Stimulated activated CD4-positive, alpha-beta T cell treated with anti-CD3 and anti-CD28 coated beads, Interleukin-15, amount 100 ng/mL, for 1 hour (primary cell): Measurements from ENCODE around the gene PIP5K1A.
"Not testable (repeated sequence)": the region's sequence is repeated elsewhere in the genome, so short reads cannot be mapped to it uniquely, and the experiment has no call there.

ENCODE experiments used
- DNase-seq, 2 donors: peaks; one replicate each; pipeline ENCODE4 v3.0.0-alpha.2; 2020; ENCODE audit warnings: low read depth in 1 of 2, low spot score in 1 of 2

The PIP5K1A gene

DNA sequence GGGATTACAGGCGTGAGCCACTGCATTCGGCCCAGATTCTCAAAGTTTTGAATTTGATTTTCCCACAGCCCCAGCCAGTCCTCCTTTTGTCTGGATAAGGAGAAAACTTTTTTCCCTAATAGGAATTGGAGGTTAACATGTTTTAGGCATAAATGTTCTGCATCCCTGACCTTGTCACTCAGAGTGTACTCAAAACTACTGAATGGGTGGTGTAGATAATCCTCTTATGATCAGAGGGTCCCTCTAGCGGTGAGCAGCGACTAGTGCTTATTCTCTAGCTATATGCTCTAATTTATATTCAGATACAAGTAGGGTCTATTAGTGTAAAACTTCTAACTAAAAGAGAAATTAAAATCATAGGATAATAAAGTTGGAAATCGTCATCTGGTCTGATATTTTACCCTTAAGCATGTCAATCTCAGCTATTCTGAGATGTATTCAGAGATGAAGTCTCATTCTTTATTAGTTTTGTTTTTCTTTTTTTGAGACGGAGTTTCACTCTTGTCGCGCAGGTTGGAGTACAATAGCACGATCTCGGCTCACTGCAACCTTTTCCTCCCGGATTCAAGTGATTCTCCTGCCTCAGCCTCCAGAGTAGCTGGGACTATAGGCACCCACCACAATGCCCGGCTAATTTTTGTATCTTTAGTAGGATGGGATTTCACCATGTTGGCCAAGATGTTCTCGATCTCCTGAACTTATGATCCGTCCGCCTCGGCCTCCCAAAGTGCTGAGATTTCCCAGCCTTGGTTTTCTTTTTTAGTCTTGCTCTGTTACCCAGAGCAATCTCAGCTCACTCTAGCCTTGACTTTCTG lies 53.5 kb downstream of the PIP5K1A start:
- DNase-seq = peak in 1 of 2 donors; percentile 8

DNA sequence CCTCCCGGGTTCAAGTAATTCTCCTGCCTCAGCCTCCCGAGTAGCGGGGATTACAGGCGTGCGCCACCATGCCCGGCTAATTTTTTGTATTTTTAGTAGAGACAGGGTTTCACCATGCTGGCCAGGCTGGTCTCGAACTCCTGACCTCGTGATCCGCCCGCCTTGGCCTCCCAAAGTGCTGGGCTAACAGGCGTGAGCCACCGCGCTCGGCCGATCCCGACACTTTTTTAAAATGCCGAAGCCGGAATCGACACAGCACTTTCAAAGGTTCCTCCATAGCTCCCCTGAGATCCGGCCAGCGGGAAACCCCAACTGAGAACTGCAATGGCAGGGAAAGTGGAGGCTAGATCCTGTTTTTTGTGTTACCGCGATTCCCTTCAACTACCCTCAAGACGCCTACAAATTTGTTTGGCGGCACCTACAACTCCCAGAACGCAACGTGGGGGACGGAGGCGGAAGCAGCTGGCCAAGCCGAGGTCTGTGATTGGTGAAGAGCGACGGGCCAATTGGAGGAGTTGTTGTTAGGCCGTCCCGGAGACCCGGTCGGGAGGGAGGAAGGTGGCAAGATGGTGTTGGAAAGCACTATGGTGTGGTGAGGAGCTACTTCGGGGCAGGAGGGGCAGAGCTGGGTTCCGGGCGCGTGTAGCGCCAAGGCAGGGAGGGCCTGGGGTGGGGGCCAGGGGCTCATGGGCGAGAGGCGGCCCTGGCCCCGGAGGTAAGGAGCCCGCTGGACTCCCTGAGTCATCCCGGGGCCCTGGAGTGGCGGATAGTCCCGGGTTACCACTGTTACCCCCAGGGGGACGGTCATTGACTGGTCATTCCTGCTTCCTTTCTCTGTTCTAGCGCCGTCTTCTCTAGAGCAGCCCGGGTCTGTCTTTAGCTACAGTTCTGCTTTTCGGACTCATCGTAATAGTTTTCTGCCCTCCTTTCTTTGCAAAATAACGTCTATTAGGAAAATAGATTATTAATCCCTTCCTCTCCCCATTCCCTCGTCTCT lies 56.2 kb downstream of the PIP5K1A start, which contains the start of gene PSMD4:
Gene PSMD4, plus strand, starts transcription at position 518 of the 997 bp plus-strand sequence. Its CDS starts 49 bp downstream, at position 567.
- DNase-seq = peak; percentile 81 to 82

GRCh38 chr1:151255381-151255780 lies 57.0 kb downstream of the PIP5K1A start:
- DNase-seq = no peak

GRCh38 chr1:151259351-151259750 lies 61.0 kb downstream of the PIP5K1A start:
- DNase-seq = no peak

DNA sequence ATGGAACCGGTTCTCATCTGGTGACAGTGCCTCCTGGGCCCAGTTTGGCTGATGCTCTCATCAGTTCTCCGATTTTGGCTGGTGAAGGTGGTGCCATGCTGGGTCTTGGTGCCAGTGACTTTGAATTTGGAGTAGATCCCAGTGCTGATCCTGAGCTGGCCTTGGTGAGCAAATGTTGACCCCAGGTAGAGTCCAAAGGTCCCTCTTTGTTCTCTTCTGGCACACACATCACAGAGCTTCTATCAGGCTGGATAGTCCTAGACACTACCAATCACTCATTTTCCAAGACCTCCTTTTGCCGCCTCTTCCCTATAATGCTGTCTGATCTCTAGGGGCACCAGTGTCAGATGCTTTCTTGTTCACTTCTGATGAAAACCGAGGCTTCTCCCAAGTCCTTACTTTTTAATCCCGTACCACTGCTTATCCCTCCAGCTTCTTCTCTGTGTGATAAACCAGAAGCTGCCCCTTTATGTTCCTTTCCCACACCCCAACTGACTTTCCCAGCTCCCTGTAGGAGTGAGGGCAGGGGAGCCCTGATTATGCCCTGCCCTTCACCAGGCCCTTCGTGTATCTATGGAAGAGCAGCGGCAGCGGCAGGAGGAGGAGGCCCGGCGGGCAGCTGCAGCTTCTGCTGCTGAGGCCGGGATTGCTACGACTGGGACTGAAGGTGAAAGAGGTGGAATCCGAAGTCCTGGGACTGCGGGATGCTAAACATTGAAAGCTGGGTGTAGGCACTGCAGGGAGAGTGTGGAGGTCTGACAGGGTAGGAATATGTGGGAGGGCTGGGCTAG lies 67.3 kb downstream of the PIP5K1A start:
- DNase-seq = no peak

GRCh38 chr1:151266315-151266714 lies 68.0 kb downstream of the PIP5K1A start:
- no peak for DNase-seq

- no peak for DNase-seq
These were observed 68.5 kb downstream of the PIP5K1A start for GRCh38 chr1:151266821-151267220.

DNA sequence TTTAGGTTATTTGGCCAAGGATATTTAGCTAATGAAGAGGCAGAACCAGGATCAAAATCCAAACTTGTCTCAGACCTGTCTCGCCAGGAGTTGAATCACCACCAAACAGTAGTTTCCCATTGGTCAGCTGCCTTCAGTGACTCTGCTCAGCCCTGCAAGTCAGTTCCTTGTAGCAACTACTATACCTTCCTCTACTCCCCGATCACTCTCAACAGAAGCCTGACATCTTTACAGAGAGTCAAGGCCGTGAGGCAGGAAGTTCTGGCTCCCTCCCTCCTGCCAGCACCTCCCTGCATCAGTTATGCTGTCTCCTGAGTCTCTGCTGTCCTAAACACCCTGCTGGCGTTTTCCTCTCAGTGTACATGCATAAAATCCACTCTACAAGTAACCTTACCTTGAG lies 69.4 kb downstream of the PIP5K1A start:
- no peak for DNase-seq

- no peak for DNase-seq
These were observed 75.6 kb downstream of the PIP5K1A start for GRCh38 chr1:151273924-151274466.

DNA sequence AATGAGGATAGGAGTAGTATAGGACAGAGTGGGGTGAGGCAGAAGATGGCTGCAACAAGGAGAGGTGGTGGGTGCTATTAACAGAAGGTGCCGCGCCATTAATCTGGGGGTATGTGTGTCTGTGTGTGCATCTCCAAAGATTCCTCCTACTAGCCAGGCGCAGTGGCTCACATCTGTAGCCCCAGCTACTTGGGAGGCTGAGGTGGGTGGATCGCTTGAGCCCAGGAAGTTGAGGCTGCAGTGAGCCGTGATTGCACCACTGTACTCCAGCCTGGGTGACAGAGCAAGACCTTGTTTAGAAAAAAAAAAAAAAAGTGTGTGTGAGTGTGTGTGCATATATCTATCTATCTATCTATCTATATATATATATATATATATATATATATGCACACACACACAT lies 77.0 kb downstream of the PIP5K1A start:
- DNase-seq = not testable (repeated sequence)

DNA sequence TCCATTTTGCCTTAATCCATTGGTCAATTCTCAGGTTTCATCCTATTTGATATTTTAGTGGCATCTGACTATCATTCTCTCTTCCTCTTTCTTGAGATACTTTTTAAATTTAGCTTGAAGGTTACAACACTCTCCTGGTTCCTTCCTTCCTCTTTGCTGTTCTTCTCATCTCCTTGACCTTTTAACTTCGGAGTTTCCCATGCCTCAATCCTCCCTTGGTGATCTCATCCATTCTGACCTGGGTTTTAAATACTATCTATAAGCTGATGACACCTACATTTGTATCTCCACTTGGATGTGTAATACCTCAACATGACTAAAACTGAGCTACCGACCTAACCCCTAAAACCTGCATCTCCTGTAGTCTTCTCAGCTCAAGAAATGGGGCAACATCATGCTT lies 78.9 kb downstream of the PIP5K1A start:
- DNase-seq = no peak

GRCh38 chr1:151281225-151281968 lies 83.0 kb downstream of the PIP5K1A start:
- peak; percentile 94 for DNase-seq

DNA sequence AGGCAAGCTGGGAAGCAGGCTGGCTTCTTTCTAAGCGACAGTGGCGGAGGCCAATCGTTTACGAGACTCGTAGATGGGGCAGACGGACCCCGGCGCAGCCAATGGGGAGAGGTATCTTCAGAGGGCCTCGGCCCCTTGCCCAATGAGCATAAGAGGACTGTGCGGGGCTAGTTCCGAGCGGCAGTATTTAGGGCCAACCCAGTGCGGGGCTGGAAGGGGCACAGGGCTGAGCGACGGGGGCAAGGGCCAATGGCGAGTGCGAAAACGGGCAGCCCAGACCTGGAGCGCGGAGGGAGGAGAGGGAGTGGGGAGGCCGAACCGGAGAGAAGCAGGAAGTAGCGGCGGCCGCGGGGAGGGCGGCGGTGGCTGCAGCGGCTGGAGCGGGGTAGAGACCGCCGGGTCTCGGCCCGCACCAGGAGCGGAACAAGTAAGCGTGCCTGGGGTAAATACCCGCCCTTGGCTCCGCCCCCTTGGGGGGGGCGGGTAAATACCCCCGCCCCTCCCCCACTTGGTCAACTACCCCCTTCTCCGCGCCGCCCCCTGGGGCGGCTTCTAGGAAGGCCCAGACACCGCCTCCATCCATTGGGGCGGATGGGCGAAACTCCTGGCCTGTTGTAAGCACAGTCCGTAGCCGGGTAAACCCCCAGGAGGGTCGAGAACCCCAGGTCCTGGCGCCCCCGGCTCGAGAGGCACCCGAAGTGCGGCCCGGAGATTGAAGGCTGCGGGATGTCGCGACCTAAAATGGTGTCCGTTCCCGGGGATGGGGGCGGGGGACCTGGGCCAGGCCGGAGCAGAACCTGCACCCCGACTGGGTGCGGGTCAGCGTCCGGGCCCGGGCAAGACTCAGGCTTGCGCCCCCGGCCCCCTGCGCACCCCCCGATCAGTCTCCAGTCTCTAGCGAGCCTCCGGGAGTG lies 83.9 kb downstream of the PIP5K1A start, which contains the start of gene ZNF687:
Gene ZNF687, plus strand, starts transcription at position 331 of the 914 bp plus-strand sequence. CDS start 3,993 bp downstream, outside the sequence.
- peak; percentile 95 to 97 for DNase-seq

- DNase-seq = no peak
These were observed 84.8 kb downstream of the PIP5K1A start for GRCh38 chr1:151282883-151283725.

- DNase-seq = no peak
These were observed 85.7 kb downstream of the PIP5K1A start for GRCh38 chr1:151284013-151284577.

DNA sequence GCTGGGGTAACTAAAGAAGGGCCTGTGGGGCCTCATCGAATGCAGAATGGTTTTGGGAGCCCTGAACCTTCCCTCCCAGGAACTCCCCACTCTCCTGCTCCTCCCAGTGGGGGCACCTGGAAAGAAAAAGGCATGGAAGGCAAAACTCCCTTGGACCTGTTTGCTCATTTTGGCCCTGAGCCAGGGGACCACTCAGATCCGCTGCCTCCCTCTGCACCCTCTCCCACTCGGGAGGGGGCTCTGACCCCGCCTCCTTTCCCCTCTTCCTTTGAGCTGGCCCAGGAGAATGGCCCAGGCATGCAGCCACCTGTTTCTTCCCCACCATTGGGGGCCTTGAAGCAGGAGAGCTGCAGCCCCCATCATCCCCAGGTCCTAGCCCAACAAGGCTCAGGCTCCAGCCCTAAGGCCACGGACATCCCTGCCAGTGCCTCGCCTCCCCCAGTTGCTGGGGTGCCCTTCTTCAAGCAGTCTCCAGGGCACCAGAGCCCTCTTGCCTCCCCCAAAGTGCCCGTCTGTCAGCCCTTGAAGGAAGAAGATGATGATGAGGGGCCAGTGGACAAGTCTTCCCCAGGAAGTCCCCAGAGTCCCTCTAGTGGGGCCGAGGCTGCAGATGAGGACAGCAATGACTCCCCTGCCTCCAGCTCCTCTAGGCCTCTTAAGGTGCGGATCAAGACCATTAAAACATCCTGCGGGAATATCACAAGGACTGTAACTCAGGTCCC lies 88.4 kb downstream of the PIP5K1A start:
- no peak for DNase-seq

GRCh38 chr1:151287341-151287699 lies 89.0 kb downstream of the PIP5K1A start:
- no peak for DNase-seq
